IMR-90 (cell line): Measurements from ENCODE around the gene FAM8A1. TPM values are rescaled to one million over a fixed set of nuclear protein-coding genes. Genes with fewer than 3 reads are reported as not detected.

Experiments used
- ATAC-seq: fragments of 200-7000 bp; cut with Tn5 transposase; 2 replicates; pipeline ENCODE4 v1.9.1; 2020; ENCODE audit warnings: low read depth, mild to moderate bottlenecking, moderate library complexity
- BruUV-seq: library from RNA; stranded (reverse); fragments of 400-500 nt; replicated peaks from 2 replicates; lab custom pipeline; 2021; lab: Mats Ljungman, UMichigan
- CTCF ChIA-PET: fragments of 300-600 bp; formaldehyde crosslinking; extraction: SDS; loops from one replicate; lab custom pipeline; 2021; ENCODE audit warnings: antibody characterized with exemption; lab: Yijun Ruan, JAX
- POLR2A ChIA-PET: fragments of 300-600 bp; sonication (Branson Sonifier 250); formaldehyde crosslinking; loops from one replicate; lab custom pipeline; 2022; ENCODE audit warnings: antibody characterized with exemption; ENCODE audit not compliant: unreplicated experiment; lab: Charles Lee
- DNase-seq: peaks from one replicate; pipeline ENCODE4 v3.0.0; 2013
- H2AFZ ChIP-seq: replicated peaks from 2 replicates; pipeline ENCODE3; 2013; ENCODE audit warnings: low read length, mild to moderate bottlenecking; ENCODE audit not compliant: poor library complexity
- H2AK5ac ChIP-seq: 2 replicates; pipeline ENCODE4 v1.6.1; 2013; ENCODE audit warnings: low read depth, low read length, inconsistent platforms
- H2AK9ac ChIP-seq: replicated peaks from 2 replicates; pipeline ENCODE3; 2013; ENCODE audit warnings: mild to moderate bottlenecking, low read depth, low read length, moderate library complexity; ENCODE audit not compliant: poor library complexity
- H2BK120ac ChIP-seq: 2 replicates; pipeline ENCODE4 v1.6.1; 2013; ENCODE audit warnings: low read depth, low read length, inconsistent platforms
- H2BK15ac ChIP-seq: 3 replicates; pipeline ENCODE4 v1.6.1; 2013; ENCODE audit warnings: low read depth, low read length, inconsistent platforms
- H2BK20ac ChIP-seq: 2 replicates; pipeline ENCODE4 v1.6.1; 2013; ENCODE audit warnings: low read depth, mild to moderate bottlenecking, inconsistent platforms, low read length, moderate library complexity
- H2BK5ac ChIP-seq: 2 replicates; pipeline ENCODE4 v1.6.1; 2013; ENCODE audit warnings: mild to moderate bottlenecking, low read depth, low read length, inconsistent platforms; ENCODE audit not compliant: poor library complexity, severe bottlenecking
- H3K14ac ChIP-seq: replicated peaks from 2 replicates; pipeline ENCODE4 v1.6.1; 2013; ENCODE audit warnings: low read depth, low read length, inconsistent platforms
- H3K18ac ChIP-seq: 2 replicates; pipeline ENCODE4 v1.6.1; 2013; ENCODE audit warnings: low read depth, low read length, control low read depth
- H3K23ac ChIP-seq: 2 replicates; pipeline ENCODE4 v1.6.1; 2013; ENCODE audit warnings: low read depth, low read length, inconsistent platforms
- H3K27ac ChIP-seq: 2 replicates; pipeline ENCODE4 v1.5.1; 2013; ENCODE audit warnings: mild to moderate bottlenecking, control low read depth, low read length; ENCODE audit not compliant: insufficient read depth
- H3K27me3 ChIP-seq: 2 replicates; pipeline ENCODE4 v1.6.1; 2013; ENCODE audit warnings: low read length; ENCODE audit not compliant: control insufficient read depth, insufficient read depth
- H3K36me3 ChIP-seq: 2 replicates; pipeline ENCODE4 v1.6.1; 2013; ENCODE audit warnings: low read length, mixed read lengths; ENCODE audit not compliant: control insufficient read depth, insufficient read depth
- H3K4ac ChIP-seq: 2 replicates; pipeline ENCODE4 v1.6.1; 2013; ENCODE audit warnings: low read depth, low read length, inconsistent platforms
- H3K4me1 ChIP-seq: 2 replicates; pipeline ENCODE4 v1.6.1; 2013; ENCODE audit warnings: low read length, mixed read lengths; ENCODE audit not compliant: control insufficient read depth, insufficient read depth
- H3K4me2 ChIP-seq: 2 replicates; pipeline ENCODE4 v1.6.1; 2013; ENCODE audit warnings: low read depth, mild to moderate bottlenecking, control low read depth, low read length, moderate library complexity
- H3K4me3 ChIP-seq: 2 replicates; pipeline ENCODE4 v1.5.1; 2013; ENCODE audit warnings: low read depth, mild to moderate bottlenecking, control low read depth, low read length, moderate library complexity; ENCODE audit not compliant: insufficient read depth
- H3K56ac ChIP-seq: 2 replicates; pipeline ENCODE4 v1.6.1; 2013; ENCODE audit warnings: low read length, inconsistent platforms; ENCODE audit not compliant: insufficient read depth; ENCODE audit errors: extremely low read depth
- H3K79me1 ChIP-seq, 2 experiments: 2 replicates each; pipeline ENCODE4 v1.6.1; 2013; ENCODE audit warnings: low read length in 2 of 2, inconsistent platforms in 1 of 2, low read depth in 1 of 2
- H3K9ac ChIP-seq: 2 replicates; pipeline ENCODE4 v1.6.1; 2013; ENCODE audit warnings: low read depth, low read length, control low read depth
- H3K9me1 ChIP-seq: 2 replicates; pipeline ENCODE4 v1.6.1; 2013; ENCODE audit warnings: low read length, inconsistent platforms; ENCODE audit not compliant: insufficient read depth
- H3K9me3 ChIP-seq: 2 replicates; pipeline ENCODE4 v1.6.1; 2013; ENCODE audit warnings: low read length; ENCODE audit not compliant: control insufficient read depth, insufficient read depth
- H4K20me1 ChIP-seq: 2 replicates; pipeline ENCODE4 v1.6.1; 2013; ENCODE audit warnings: low read length, inconsistent platforms; ENCODE audit not compliant: insufficient read depth
- H4K5ac ChIP-seq: 2 replicates; pipeline ENCODE4 v1.6.1; 2013; ENCODE audit warnings: mild to moderate bottlenecking, low read depth, low read length, control low read depth
- H4K8ac ChIP-seq, 2 experiments: 2 replicates each; pipeline ENCODE4 v1.6.1; 2013; ENCODE audit warnings: low read depth in 2 of 2, low read length in 2 of 2, control low read depth in 1 of 2, inconsistent platforms in 1 of 2
- H4K91ac ChIP-seq: 2 replicates; pipeline ENCODE4 v1.6.1; 2013; ENCODE audit warnings: low read depth, low read length, inconsistent platforms; ENCODE audit not compliant: insufficient read depth
- CHD1 ChIP-seq: IDR thresholded peaks from 2 replicates; pipeline ENCODE4 v1.6.1; 2012; ENCODE audit warnings: low read depth, low read length, improper control_type of control experiment
- ELK1 ChIP-seq: fragments of 150-350 bp; IDR thresholded peaks from 2 replicates; pipeline ENCODE4 v1.6.1; 2016; ENCODE audit warnings: low read depth, mild to moderate bottlenecking, low read length, moderate library complexity, borderline replicate concordance
- MAZ ChIP-seq: IDR thresholded peaks from 2 replicates; pipeline ENCODE4 v1.6.1; 2012; ENCODE audit warnings: low read depth, mild to moderate bottlenecking, low read length, improper control_type of control experiment, moderate library complexity, borderline replicate concordance
- MXI1 ChIP-seq: IDR thresholded peaks from 2 replicates; pipeline ENCODE4 v1.6.1; 2012; ENCODE audit warnings: low read depth, mild to moderate bottlenecking, low read length, moderate library complexity, borderline replicate concordance
- NFE2L2 ChIP-seq: fragments of 150-350 bp; IDR thresholded peaks from 2 replicates; pipeline ENCODE4 v1.6.1; 2016; ENCODE audit warnings: low read depth, mild to moderate bottlenecking, low read length
- USF2 ChIP-seq: fragments of 150-350 bp; IDR thresholded peaks from 2 replicates; pipeline ENCODE4 v1.6.1; 2017; ENCODE audit warnings: mild to moderate bottlenecking, antibody characterized with exemption, low read length, low read depth
- WGBS, 2 experiments: methylation state at CpG; one replicate each; pipeline versions ENCODE4 v1.1.5 to v1.1.7; 2013; ENCODE audit warnings: missing lambda C conversion rate in 2 of 2; ENCODE audit not compliant: insufficient read length in 1 of 2; ENCODE audit errors: extremely low coverage in 2 of 2; 5-methylcytosine and 5-hydroxymethylcytosine counted together
- dilution Hi-C: fragments of 300-500 bp; cut with HindIII; formaldehyde crosslinking; loops from one replicate; pipeline ENCODE4 v1.14.3; 2018; ENCODE audit warnings: low sequenced_read_pairs; ENCODE audit not compliant: unreplicated experiment
- in situ Hi-C: fragments of 300-500 bp; cut with MboI; formaldehyde crosslinking; loops from 3 replicates; pipeline ENCODE4 v1.14.3; 2019; ENCODE audit warnings: low sequenced_read_pairs, inconsistent platforms, mixed read lengths
- intact Hi-C: fragments of 100-400 bp; cut with micrococcal nuclease; formaldehyde crosslinking; loops from 2 replicates; pipeline ENCODE4 v1.10.0; 2022
- polyA plus RNA-seq, 3 experiments: library from polyadenylated mRNA; depleted of rRNA; stranded (reverse); fragments of >200 nt; gene quantifications; 2 replicates each; pipeline ENCODE4 v1.2.3, GENCODE V29; 2012; ENCODE audit warnings: low replicate concordance in 1 of 3
- total RNA-seq: library from RNA; depleted of rRNA; stranded (reverse); fragments of >200 nt; gene quantifications from 2 replicates; pipeline ENCODE4 v1.2.3, GENCODE V29; 2012

Gene FAM8A1
- total and polyA plus RNA-seq, 2 of the 4 experiments (the other 2 are of a cell fraction), result 8.1 to 8.2 TPM

GRCh38 chr6:17606606-17607005 is 6.5 kb downstream of the FAM8A1 start:
- Histone ChIP-seq H3K56ac (no peak overlapping the region), H2AK9ac (no peak overlapping the region), H2AFZ (no peak overlapping the region), H2BK120ac (no peak overlapping the region), H2AK5ac (no peak overlapping the region), H3K4me1 (peaks cover 5% of the 10 kb centered on the region; the same call in 1 of the 2 replicates), H3K14ac (no peak overlapping the region), H3K27me3 (no peaks in the 10 kb centered on the region), H4K8ac (no peak overlapping the region), H4K20me1 (no peaks in the 10 kb centered on the region), H2BK20ac (no peak overlapping the region), H4K5ac (no peak overlapping the region), H3K18ac (no peak overlapping the region), H3K4me3 (no peak overlapping the region), H2BK15ac (no peak overlapping the region), H3K36me3 (peaks cover 6% of the 10 kb centered on the region), H3K79me1 (peaks cover 5 to 6% of the 10 kb centered on the region in 2 experiments; a peak in 2 of 4 replicates), H3K4me2 (no peak overlapping the region), H3K27ac (no peak overlapping the region), H3K4ac (no peak overlapping the region), H3K23ac (no peak overlapping the region), H2BK5ac (no peak overlapping the region), H3K9me1 (0 out of 2 replicates have a peak, but pooled peaks cover 4% of the 10 kb centered on the region), H4K91ac (no peak overlapping the region), H3K9me3 (no peaks in the 10 kb centered on the region), H3K9ac (no peak overlapping the region)
- TF ChIP-seq NFE2L2, result no peak
- no peak for TF ChIP-seq MAZ
- TF ChIP-seq CHD1, result no peak
- no peak for TF ChIP-seq MXI1
- no peak for TF ChIP-seq USF2
- no peak for TF ChIP-seq ELK1
- DNase-seq (no peak), ATAC-seq (no peak)
- 100% methylated on average over 2 of the region's 4 CpGs; no CpG with 5 or more reads in 1 of the 2 experiments for WGBS, 2 experiments
- intact Hi-C loops, result no loop called here
- dilution Hi-C loops, result no loop called here
- ChIA-PET POLR2A (no interaction called here), CTCF (interaction anchor here (0.6 kb wide), 2 partner anchors 44 to 95 kb away, joined by 3 to 4 read pairs; no protein-coding TSS in a partner anchor)
- no TSS peak for BruUV-seq
- in situ Hi-C loops, result no loop called here
